ENCODE data around the gene NABP1. TPM values are rescaled to one million over a fixed set of nuclear protein-coding genes. Genes with fewer than 3 reads are reported as not detected.

The NABP1 gene
- total RNA-seq, 1 experiment from 2014 or later: 38.7 TPM

- ATAC-seq (peak; percentile 81), DNase-seq (ENCODE audit: low read depth, low spot score) (peak; percentile 73)
- no peak for TF ChIP-seq TCF7L2 (IDR thresholded peaks at IDR 0.05; ENCODE audit: low read depth, low read length)
- TF ChIP-seq REST (IDR thresholded peaks at IDR 0.05; ENCODE audit: insufficient read depth in 1 of 2, low read depth in 2 of 2, low read length in 1 of 2): no peak
- TF ChIP-seq SIN3A (IDR thresholded peaks at IDR 0.05; ENCODE audit: borderline replicate concordance, insufficient read depth, low read depth, low read length): no peak
- TF ChIP-seq POLR2AphosphoS5 (IDR thresholded peaks at IDR 0.05; ENCODE audit: low read depth, low read length): no peak
- TF ChIP-seq CTCF (IDR thresholded peaks at IDR 0.05): no peak
- no TSS peak for BruUV-seq (replicated peaks)
- no peaks in the 10 kb centered on the region for H3K9me3 ChIP-seq (ENCODE audit: control insufficient read depth, insufficient read depth, low read depth, low read length)
- intact Hi-C loops (cut with micrococcal nuclease; ENCODE audit: unreplicated experiment) (no loop called here), in situ Hi-C loops (cut with HindIII; ENCODE audit: low pct_unique_long_range_greater_than_20kb, low sequenced_read_pairs) (no loop called here)
- H3K27me3 ChIP-seq (ENCODE audit: control insufficient read depth, insufficient read depth, low read length): no peaks in the 10 kb centered on the region
- H3K27ac ChIP-seq (ENCODE audit: low read length): peak overlapping the region; percentile 27
- peak overlapping the region in 1 of 2 experiments; percentile 29; a peak in 2 of 4 replicates for H3K4me3 ChIP-seq (ENCODE audit: low read depth in 2 of 2, low read length in 2 of 2)
- H3K4me1 ChIP-seq (ENCODE audit: control insufficient read depth, insufficient read depth, low read length): peaks cover 18% of the 10 kb centered on the region
- no peaks in the 10 kb centered on the region for H3K36me3 ChIP-seq (ENCODE audit: control insufficient read depth, insufficient read depth, low read length)
- ChIA-PET POLR2A (interaction anchor here (0.9 kb wide), 1 partner anchor 40 kb away, joined by 3 read pairs; the partner anchor contains the start of gene NABP1), CTCF (interaction anchor here (0.6 kb wide), 1 partner anchor 23 kb away, joined by 5 read pairs; no protein-coding TSS in a partner anchor)
These were observed 39.7 kb upstream of the NABP1 start for GRCh38 chr2:191638079-191638801.

GRCh38 chr2:191638802-191639172 lies 39.1 kb upstream of the NABP1 start:
- no peaks in the 10 kb centered on the region for H3K27me3 ChIP-seq (ENCODE audit: control insufficient read depth, insufficient read depth, low read length)
- no TSS peak for BruUV-seq (replicated peaks)
- peaks cover 18% of the 10 kb centered on the region for H3K4me1 ChIP-seq (ENCODE audit: control insufficient read depth, insufficient read depth, low read length)
- no peak for ATAC-seq
- peak overlapping the region; percentile 27; the same call in 1 of the 2 replicates for H3K27ac ChIP-seq (ENCODE audit: low read length)
- intact Hi-C loops (cut with micrococcal nuclease; ENCODE audit: unreplicated experiment) (no loop called here), in situ Hi-C loops (cut with HindIII; ENCODE audit: low pct_unique_long_range_greater_than_20kb, low sequenced_read_pairs) (no loop called here)
- ChIA-PET POLR2A (no interaction called here), CTCF (interaction anchor here (0.6 kb wide), 1 partner anchor 24 kb away, joined by 5 read pairs; no protein-coding TSS in a partner anchor)
- H3K36me3 ChIP-seq (ENCODE audit: control insufficient read depth, insufficient read depth, low read length): no peaks in the 10 kb centered on the region
- no peak overlapping the region for H3K4me3 ChIP-seq (ENCODE audit: low read depth in 2 of 2, low read length in 2 of 2)
- TF ChIP-seq CTCF (IDR thresholded peaks at IDR 0.05) (no peak), REST (IDR thresholded peaks at IDR 0.05; ENCODE audit: insufficient read depth in 1 of 2, low read depth in 2 of 2, low read length in 1 of 2) (no peak), SIN3A (IDR thresholded peaks at IDR 0.05; ENCODE audit: borderline replicate concordance, insufficient read depth, low read depth, low read length) (no peak), POLR2AphosphoS5 (IDR thresholded peaks at IDR 0.05; ENCODE audit: low read depth, low read length) (no peak), TCF7L2 (IDR thresholded peaks at IDR 0.05; ENCODE audit: low read depth, low read length) (no peak)
- no peak for DNase-seq (ENCODE audit: low read depth, low spot score)
- no peaks in the 10 kb centered on the region for H3K9me3 ChIP-seq (ENCODE audit: control insufficient read depth, insufficient read depth, low read depth, low read length)
